Inferior parietal cortex (tissue), 1 donor: Measurements from ENCODE around the gene DNAH2.

Experiments used
- DNase-seq: peaks from one replicate; pipeline ENCODE4 v3.0.0-alpha.2; 2016; ENCODE audit errors: extremely low spot score

Gene DNAH2

DNA sequence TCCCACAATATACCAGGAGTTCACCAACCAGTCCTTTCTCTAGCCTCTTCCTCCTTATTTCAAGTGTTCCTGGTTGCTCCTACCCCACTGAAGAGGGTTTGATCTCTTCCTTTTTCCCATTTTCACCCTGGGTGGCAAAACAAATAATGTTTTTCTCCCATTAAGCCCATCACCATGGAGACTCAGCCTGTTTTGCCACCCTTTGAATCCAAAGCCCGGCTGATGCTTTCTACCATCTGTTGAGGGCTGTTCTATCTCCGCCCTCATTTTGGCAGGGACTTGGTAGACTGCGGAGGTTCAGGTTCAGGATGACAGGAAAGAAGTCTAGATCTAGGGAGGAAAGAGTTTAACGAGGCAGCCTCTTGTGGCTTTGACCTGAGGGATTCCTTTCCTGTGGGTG is 2.6 kb downstream of the DNAH2 start:
- DNase-seq: peak; percentile 17

GRCh38 chr17:7721612-7722011 is 4.1 kb downstream of the DNAH2 start:
- DNase-seq: no peak

- DNase-seq: no peak
Measured at GRCh38 chr17:7727886-7728285, 10.3 kb downstream of the DNAH2 start.

GRCh38 chr17:7729816-7730215 is 12.3 kb downstream of the DNAH2 start:
- DNase-seq: no peak

DNA sequence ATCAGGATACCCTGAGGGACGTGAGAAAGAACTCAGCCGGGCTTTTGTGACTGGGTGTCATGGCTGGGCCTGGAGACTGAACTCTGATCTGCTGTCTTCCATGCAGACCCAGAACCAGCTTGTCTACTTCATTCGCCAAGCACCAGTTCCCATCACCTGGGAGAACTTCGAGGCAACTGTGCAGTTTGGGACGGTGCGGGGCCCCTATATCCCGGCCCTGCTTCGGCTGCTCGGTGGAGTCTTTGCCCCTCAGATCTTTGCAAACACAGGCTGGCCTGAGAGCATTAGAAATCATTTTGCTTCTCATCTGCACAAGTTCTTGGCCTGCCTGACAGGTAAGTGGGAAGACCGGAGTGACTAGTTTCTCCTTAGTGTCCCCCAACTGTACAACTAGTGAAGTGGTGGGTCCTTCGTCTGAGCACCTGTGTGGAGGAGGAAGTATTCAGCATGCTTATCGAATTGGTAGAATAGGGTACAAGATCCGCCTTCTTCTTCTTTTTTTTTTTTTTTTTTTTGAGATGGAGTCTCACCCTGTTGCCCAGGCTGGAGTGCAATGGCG is 15.5 kb downstream of the DNAH2 start:
- DNase-seq: no peak

DNA sequence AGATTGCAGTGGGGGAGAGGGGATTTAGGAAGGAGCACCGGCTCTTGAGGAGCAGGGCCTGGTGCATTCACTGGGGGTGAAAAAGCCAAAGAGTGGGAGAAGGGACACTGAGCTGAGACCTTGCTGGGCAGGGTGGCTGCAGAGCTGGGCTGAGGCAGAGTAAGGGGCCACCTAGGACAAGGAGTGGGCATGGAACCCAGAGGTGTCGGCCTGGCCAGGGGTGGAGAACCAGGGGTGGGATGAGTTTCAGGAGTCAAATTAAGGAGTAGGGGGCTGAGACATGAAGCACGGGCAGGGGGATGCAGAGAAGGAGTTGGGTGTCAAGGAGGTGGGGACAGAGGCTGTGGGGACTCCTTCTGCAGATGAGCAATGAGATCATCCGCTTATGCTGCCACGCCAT is 20.1 kb downstream of the DNAH2 start:
- no peak for DNase-seq

- no peak for DNase-seq
Measured at GRCh38 chr17:7739746-7740145, 22.2 kb downstream of the DNAH2 start.

GRCh38 chr17:7740481-7741001 is 23.0 kb downstream of the DNAH2 start:
- DNase-seq: no peak

GRCh38 chr17:7742729-7743128 is 25.2 kb downstream of the DNAH2 start:
- no peak for DNase-seq

DNA sequence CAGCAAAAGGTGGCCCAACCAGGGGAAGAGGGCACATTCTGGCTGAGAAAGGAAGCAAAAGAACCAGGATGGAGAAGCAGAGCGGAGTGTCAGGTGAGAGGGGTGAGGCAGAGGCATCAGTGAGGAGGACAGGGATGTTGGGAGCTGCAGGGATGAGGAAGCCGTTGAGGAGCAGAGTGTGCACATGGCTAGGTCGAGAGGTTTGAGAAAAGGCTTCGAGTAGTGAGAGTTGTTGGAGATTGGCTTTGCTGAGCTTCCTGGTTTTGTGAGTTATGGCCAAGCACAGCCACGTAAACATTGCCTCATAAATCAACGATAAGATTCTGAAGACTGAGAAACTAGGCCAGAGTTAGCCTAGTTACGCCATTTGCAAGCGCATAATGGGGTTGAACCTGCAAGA is 26.9 kb downstream of the DNAH2 start:
- no peak for DNase-seq

DNA sequence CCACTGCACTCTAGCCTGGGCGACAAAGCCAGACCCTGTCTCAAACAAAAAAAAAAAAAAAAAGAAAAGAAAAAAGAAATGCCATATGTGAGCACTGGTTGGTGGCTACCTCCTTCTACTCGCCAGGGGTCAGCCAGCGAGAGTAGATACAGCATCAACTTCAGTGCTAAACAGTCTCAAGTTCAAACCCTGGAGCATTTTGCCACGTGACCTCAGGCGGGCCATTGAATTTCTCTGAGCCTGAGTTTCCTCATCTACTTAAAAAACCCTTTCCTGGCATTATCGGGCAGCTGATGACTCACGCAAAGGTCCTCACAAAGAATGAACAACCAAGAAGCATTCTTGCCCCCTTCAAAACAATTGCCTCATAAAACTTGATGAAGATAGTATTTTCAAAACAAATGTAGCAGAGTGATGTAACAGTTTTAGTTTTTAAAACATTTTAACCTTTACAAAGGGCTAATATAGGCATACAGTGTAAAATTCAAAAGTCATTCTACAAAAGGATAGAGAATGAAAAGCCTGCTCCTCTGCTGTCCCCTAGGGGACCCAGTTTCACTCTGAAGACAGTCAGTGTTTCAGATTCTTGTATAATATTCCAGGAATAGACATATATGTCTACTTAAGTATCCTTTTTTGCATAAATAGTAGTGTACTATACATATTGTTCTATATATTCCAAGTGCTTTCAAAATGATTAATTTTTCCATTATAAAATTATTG is 28.4 kb downstream of the DNAH2 start:
- no peak for DNase-seq

DNA sequence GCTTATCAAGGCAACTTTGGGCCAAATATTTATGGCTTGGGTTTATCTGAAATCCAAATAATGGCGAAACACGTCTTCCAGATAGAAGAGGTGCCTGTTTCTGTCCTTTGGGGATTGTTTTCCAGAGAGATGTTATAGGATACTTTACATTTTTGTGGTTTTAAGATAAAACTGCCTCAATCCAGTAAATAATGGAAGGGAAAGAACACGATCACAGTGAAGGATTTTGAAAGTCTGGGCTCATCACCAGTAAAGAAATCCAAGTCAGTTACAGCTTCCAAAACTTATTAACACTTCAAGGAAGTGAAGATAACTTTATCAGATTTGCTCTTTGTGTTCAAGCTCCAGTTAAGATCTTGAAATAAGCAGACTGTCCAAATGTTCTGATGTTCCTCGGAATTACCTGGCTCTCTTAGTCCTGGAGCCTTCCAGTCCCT is 30.1 kb downstream of the DNAH2 start:
- no peak for DNase-seq

DNA sequence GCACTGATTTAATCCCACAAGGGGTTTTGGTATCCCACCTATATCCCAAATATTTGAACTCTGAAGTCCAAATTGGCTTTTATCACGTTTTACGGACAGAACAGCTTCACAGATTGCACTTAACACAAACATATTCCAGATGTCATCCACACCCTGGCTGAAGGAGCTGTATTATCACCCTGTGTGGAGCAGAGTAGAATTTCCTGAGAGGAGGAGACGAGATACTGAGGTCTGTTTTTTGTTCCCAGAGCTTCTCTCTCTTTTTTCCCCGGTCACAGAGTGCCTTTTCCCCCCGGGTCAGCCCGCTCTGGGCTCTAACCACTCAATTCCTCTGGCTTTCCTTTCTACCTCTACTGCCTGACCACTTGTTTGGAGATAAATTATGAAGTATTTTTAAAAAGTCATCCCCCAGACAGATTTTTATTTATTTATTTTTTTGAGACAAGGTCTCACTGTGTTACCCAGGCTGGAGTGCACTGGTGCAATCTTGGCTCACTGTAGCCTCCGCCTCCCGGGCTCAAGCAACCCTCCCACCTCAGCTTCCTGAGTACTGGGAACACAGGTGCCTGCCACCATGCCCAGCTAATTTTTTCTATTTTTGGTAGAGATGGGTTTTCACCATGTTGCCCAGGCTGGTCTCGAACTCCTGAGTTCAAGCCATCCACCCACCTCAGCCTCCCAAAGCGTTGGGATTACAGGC is 30.7 kb downstream of the DNAH2 start:
- no peak for DNase-seq

- DNase-seq: peak; percentile 34
Measured at GRCh38 chr17:7750321-7750821, 32.8 kb downstream of the DNAH2 start.

DNA sequence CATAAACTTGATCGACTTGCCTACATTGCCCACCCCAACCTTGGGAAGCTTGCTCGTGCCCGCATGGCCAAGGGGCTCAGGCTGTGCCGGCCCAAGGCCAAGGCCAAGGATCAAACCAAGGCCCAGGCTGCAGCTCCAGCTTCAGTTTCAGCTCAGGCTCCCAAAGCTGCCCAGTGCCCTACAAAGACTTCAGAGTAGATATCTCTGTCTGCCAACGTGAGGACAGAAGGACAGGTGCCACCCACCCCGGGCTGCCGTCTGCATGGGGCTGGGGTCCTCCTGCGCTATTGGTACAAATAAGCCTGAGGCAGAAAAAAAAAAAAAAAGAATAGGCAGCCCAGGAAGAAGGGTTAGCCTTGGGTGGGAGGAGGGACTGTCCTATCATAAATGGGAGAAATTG is 37.1 kb downstream of the DNAH2 start:
- DNase-seq: no peak

DNA sequence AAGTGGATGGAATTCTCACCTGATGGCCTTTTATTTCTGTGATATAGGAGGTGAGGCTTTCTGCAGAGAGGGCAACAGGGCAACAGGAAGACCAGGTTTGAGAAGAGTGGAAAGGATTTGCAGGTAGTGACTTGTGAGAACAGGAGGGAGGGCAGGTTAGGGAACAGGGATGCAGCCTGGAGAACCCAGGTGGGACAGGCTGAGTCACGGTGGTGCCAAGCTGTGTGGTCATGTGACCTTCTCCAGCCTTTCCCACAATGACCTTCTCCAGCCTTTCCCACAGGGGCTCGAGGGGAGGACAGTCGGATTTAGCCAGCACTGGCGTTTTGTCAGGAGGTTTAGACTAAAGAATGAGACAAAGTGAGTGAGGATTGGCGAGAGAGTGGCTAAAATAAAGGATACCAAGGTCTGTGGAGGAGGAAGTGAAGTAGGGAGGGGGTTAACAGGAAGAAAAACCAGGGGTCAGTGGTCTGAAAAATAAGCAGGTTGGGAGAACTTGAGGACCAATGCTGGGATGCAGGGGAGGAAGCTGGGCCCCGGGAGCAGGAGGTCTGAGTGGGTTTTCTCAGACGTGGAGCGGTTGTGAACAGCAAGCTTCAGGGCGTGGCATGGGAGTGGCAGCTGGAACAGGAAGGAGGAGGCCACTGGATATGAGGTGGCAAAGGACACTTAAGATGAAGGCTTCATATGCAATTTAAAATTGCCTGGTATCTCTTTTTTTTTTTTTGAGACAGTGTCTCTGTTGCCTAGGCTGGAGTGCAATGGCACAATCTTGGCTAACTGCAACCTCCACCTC is 37.7 kb downstream of the DNAH2 start:
- DNase-seq: no peak

DNA sequence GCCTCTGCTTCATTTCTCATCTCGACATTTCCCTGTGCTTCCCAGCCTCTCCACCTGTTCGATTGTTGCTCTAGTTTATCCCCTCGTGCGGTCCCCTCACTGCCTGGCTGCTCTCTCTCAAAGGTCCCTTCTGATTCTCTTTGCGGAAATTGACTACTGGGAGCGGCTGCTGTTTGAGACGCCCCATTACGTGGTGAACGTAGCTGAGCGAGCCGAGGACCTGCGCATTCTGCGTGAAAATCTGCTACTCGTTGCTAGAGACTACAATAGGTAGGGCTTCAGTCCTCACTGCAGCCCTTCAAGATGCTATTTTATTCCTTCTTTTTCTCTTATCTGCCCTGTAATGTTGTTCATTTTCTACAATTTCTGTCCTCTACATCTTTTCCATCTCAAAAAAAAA is 39.4 kb downstream of the DNAH2 start:
- no peak for DNase-seq

DNA sequence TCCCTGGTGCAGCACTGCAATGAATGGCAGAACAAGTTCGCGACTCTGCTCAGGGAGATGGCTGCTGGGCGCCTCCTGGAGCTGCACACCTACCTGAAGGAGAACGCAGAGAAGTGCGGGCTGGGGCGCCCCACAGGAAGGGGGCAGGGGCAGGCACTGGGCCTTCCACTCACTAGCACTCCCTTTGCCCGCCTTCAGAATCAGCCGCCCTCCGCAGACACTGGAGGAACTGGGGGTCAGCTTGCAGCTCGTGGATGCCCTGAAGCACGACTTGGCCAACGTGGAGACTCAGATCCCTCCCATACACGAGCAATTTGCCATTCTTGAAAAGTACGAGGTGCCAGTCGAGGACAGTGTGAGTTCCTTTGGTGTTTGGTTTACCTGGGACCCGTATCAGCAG is 46.4 kb downstream of the DNAH2 start:
- DNase-seq: no peak

- no peak for DNase-seq
Measured at GRCh38 chr17:7767004-7767403, 49.5 kb downstream of the DNAH2 start.

GRCh38 chr17:7767405-7768021 is 50.0 kb downstream of the DNAH2 start:
- DNase-seq: peak; percentile 54

DNA sequence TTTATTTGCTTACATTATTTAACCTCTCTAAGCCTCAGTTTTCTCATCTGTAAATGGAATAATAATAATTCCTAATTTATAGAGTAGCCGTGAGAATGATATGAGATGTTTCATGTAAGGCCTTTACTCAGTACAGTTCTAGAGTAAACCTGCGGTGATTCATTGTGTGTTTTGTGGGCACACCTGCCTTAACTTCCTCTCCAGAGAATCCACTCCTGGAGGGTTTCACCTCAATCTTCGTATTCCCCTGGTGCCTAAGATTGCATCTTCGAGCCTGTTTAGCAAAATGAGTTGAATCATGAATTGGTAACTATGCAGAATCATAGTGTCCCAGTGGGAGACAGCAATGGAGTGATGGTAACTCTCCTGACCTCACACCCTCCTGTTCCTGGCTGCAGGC is 52.3 kb downstream of the DNAH2 start:
- no peak for DNase-seq
